Measurements from ENCODE around the gene ZC3H13.

- TF ChIP-seq CTCF (IDR thresholded peaks at IDR 0.05) (no peak), EZH2 (IDR thresholded peaks at IDR 0.05; ENCODE audit: borderline replicate concordance, insufficient read depth, low read depth, low read length, poor library complexity, severe bottlenecking) (no peak)
Measured at GRCh38 chr13:46032341-46032740, 20.2 kb downstream of the ZC3H13 start.

Measured in B cell (primary cell).